NCI-H2107 treated with DMSO at 0.1 percent for 48 hours (cell line): ENCODE measurements around the gene SNORC.
"Not testable (repeated sequence)": the region's sequence is repeated elsewhere in the genome, so short reads cannot be mapped to it uniquely, and the experiment has no call there.

Source experiments
- DNase-seq: peaks from one replicate; lab custom pipeline; 2025; ENCODE audit not compliant: unreplicated experiment; lab: John Stamatoyannopoulos, UW

The SNORC gene

DNA sequence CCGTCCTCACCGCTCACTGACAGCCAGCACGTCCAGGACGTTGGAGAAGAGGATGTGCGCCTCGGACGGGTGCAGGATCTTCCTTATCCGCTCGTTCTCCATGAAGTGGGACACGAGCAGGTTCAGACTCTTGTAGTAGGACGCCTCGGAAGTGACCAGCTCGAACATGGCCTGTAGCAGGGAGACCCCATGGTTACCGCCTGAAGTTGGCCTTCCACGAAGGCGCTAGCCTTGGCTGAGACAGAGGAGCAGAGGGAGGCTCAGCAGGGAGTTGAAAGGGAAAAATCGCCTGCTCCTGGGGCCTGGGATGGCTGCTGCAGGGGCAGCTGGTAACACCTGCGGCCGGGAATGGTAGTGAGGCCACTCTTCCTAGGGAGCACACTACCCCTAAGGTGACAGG lies 24.7 kb downstream of the SNORC start:
- no peak for DNase-seq

DNA sequence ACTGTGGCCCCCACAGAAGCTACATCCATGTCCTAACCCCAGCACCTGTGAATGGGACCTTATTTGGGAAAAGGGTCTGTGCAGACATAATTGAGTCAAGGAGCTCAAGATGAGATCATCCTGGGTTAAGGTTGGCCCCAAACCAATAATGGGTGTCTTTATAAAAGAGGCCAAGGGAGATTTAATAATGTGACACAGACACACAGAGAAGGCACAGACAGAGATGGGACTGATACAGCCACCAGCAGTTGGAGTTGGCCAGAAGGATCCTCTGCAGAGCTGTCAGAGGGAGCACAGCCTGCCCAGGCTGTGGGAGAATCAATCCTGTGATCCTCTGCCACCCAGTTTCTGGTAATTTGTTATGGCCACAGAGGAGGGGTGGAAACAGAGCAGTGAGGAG lies 26.0 kb downstream of the SNORC start:
- no peak for DNase-seq

DNA sequence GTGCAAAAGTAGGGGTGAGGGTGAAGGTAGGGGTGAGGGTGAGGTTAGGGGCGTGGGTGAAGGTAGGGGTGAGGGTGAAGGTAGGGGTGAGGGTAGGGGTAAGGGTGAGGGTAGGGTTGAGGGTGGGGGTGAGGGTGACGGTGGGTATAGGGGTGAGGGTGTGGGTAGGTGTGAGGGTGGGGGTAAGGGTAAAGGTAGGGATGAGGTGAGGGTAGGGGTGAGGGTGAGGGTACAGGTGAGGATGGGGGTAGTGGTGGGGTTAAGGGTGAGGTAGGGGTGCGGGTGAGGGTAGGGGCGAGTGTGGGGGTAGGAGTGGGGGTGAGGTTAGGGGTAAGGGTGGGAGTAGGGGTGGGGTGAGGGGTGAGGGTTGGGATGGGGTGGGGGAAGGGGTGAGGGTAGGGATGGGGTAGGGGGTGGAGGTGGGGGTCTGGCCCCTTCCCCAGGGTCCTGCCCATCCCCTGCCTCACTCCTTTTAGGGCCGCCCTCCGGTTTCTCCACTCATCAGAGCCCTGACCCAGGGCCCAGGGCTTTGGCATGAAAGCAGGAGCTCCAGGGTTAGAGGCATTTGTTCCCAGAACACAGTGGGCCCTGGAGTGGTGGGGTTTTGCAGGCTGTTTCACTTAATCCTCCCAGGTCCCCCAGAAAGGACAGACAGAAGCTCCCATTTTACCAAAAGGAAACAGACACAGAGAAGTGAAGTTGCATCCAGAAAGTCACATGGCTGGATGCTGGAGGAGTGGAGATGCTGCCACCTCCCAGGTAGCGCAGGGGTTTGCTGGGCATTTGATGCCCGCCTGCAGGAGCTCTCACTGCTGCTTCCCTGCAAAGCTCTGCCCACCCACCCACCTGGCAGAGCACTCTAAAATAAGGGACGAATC lies 26.9 kb downstream of the SNORC start:
- DNase-seq, result no peak

DNA sequence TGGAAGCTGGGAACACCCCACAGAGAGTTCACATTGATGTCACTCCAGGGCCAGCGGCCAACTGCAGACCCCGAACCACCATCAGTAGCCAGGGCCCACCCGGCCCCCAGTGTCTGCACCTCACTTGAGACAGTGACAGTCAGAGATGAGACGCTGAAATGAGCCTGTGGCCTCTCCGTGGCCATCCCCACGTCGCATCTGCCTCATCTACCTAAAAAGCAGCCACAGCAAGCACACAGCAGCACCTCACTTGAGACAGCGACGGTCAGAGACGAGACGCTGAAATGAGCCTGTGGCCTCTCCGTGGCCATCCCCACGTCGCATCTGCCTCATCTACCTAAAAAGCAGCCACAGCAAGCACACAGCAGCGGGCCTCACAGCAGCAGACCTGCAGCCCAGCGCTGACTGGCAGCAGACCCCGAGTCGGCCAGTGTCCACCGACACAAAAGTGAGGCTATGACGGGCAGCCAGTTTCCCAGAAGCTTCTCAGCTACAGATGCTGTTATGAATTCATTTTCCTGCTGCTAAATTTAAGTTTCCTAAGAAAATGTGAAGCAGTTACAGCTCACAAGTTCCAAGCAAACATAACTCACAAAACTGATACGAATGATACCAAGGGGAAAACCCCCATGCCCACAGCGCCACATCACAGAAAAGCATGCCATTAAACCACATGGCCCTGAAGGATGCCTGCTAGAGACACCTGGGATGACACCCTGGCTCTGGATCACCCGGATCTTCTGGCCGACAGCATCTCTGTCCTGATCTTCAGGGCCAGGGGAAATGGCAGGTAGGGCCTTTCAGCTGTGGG lies 27.7 kb downstream of the SNORC start:
- DNase-seq, result no peak

DNA sequence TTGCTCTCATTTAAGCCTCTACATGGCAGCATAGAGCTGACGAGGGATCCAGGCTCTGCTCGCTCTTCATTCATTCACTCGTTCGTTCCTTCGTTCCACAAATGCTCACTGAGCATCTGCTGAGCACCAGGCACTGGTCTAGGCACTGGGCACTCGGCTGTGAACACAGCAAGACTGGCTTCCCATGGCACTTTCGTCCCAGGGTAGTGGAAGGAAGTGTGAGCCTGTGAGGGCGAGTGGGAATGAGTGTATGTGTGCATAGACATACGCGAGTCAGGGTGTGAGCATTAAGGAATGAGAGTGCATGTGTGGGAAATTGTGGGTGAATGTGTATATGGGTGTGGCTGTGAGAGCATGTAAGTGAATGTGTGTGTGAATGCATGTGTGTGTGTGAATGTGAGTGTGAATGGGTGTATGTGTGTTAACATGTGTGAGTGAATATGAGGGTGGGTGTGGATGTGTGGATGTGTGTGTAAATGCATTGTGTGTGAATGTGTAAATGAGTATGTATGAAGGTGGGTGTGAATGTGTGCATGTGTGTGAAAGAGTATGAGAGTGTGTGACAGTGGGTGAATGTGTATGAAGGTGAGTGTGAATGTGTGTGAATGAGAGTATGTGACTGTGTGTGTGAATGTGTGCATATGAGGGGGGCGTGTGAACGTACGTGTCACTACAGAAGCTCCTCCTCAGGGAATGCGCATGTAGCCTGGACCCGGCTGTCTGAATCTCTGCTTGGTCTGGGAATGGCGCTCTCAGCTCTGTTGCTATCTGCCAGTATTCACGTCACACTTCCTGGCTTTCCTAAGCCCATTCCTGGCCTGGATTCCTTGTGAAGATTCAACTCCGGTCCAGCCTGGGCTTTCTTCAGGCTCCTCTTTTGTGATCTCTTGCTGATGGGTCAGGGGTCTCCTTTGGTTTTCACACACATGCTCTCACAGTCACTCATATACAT lies 28.8 kb downstream of the SNORC start:
- no peak for DNase-seq

DNA sequence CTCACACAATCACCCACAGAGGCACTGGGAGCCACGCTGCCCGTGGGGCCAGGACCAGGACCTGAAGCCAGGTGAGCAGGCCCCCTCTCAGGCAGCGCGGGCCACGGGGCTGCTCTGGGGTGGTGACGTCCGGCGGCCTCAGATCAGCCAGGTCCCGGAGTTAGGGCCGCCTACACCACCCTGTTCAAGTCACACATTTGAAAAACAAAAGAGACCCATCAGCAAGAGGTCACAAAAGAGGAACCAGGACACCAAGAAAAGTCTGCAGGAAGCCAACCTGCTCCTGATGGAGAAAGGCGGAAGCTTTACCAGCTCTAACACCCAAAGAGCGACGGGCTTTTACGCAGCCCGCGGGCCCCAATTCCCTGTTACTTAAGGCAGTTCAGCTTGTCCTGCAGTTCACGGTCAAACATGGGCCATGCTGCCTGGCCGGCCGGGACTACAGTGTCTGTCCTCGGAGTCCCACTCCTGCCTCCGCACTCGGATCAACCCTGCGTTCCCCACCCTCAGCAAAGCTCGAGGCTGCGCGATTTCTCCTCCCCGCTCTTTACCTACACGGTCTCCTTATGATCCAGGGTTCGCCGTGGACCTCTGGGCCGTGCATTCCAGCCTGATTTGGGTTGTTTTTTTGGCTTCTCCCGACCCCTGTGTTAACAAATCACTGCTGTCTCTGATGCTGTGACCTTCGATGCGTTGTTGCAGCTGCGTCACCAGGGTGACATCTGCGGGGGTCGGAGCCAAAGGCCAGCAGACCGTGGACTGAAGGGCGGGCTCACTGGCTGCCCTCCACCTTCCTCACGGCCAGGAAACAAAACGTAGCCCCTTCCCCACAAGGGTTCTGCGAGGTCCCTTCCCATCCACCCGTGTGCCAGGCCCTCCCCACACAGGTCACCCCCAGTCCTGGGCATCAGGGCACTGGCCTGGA lies 31.0 kb downstream of the SNORC start:
- no peak for DNase-seq

DNA sequence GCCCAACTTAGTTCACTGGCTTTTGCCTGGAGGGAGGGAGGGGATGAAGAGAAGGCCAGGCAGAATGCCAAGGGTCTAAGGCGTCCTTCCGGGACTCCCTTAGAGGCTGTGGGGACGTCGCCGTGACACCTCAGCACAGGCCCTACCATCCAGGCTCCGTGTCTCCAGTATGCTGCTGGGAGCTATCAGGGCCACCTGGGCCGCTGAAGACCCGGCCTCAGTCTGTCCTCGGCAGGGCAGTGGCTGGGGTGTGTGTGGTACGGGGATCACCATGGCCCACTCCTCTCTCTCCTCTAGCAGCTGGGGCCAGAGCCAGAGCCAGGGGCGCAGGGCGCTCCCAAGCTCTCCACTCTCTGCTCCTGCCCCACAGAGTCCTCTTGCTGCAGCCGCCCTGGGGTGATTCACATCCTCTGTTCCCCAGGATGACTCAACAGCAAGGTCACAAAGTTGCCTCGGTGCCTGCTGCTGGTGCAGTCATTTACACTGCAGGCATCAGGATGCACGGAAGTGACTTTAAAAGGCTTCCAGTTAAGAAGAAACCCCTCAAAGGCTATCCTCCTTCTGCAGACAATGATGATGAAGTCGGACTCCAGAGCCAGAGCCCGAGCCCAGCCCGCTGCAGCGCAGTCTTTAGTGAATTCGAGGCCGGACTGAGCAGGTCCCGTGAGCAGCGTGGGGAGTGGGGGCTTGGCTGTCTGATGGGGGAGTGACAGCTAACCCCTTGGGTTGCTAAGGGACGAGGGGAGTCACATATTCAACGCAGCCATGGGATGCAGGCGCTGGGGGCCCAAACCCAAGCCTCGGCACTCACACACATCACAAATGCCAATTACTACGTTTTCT lies 31.9 kb downstream of the SNORC start:
- DNase-seq, result no peak

DNA sequence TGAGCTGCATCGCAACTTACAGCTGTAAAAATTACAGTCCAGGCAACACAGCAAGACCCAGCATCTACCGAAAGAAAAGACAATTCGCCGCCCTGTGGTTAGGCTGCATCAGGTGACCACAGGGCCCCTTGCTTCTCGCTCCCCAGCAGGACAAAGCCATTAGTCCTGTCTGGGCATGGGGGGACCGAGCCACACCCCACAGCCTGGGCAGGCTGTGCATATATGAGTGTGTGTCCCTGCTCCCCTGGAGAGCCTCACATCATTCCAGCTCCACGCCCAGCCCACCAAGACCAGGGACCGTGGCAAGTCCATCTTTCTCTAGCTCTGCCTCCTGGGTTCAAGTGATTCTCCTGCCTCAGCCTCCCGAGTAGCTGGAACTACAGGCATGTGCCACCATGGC lies 33.9 kb downstream of the SNORC start:
- DNase-seq, result no peak

DNA sequence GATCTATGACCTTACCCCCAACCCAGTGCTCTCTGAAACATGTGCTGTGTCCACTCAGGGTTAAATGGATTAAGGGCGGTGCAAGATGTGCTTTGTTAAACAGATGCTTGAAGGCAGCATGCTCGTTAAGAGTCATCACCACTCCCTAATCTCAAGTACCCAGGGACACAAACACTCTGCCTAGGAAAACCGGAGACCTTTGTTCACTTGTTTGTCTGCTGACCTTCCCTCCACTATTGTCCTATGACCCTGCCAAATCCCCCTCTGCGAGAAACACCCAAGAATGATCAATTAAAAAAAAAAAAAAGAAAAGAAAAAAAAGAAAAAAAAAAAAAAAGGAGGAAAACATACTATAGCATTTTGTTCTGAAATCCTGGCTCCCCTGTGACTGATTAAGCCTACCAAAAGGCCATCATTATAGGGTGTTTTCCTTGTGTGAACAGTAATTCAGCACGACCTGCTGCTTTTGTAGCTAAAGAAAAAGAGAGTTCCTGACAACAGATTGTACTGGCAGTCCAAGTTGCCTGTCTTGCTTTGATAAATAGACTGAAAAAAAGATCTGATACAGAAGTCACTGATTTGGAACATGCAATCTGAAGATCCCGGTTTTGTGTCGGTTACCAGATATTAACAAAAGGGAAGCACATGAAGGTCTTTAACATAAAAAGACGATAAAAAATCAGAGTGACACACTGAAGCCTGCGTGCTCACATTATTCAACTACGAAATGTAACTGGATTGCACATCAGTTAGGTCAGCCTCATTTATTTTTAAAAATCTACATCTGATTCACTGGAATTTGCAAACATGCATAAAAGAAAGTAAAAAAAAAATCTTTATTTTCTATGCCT lies 37.0 kb downstream of the SNORC start:
- not testable (repeated sequence) for DNase-seq

DNA sequence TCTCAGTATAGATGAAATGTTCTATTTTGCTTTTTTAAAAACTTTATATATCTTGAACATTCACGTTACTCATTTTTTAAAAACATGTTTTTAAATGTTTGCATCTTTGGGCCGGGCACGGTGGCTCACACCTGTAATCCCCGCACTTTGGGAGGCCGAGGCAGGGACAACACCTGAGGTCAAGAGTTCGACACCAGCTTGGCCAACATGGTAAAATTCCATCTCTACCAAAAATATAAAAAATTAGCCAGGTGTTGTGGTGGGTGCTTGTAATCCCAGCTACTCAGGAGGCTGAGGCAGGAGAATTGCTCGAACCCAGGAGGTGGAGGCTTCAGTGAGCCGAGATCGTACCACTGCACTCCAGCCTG lies 37.6 kb downstream of the SNORC start:
- DNase-seq, result not testable (repeated sequence)

DNA sequence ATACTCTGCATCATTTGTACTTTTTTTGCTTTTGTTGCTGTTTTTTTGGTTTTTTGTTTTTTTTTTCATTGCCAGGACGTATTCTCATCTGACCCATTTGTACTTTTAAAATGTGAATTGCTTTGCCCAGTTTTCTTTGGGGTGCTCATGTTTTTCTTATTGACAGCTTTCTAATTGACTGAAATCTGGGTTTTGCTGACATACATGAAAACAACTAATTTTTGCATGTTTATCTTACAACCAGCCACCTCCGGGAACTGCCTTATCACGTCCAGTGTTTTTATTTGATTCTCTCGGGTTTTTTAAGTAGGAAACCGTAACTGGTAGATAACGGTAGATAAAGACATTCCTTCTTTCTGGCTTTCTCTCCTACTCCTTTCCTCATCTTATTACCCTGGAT lies 38.6 kb downstream of the SNORC start:
- DNase-seq, result no peak

DNA sequence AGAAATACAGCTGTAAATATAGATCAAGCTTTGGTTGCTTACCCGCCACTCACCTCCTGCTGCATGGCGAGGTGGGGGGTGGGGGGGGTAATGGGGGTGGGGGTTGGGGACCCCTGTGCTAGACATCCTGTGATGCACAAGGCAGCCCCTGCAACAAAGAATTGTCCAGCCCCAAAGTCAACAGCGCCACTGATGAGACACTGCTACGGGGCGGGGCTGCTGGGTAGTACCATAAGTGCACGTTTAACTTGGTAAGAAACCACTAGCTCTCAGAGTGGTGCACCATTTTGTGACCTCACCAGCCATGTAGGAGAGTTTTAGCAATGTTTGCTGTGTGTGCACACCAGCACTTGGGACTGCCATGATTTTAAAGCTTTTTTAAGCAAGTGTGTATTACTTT lies 40.3 kb downstream of the SNORC start:
- DNase-seq, result no peak

DNA sequence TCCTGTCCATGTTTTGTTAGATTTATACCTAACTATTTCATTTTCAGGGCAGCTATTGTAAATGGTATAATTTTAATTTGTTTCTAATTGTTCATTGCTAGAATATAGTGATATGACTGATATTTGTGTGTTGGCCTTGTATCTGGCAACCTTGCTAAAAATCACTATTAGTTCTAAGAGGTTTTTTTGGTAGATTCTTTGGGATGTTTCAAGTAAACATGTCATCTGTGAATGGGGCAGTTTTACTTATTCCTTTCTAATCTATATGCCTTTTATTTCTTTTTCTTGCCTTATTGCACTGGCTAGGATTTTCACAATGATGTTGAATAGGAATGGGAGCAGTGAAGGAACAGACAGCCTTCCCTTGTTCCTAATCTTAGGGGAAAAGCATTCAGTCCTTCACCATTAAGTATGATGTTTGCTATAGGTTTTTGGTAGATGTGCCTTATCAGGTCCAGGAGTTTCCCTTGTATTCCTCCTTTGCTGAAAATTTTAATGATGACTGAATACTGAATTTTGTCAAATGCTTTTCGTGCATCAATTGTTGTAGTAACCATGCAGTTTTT lies 41.7 kb downstream of the SNORC start:
- no peak for DNase-seq

DNA sequence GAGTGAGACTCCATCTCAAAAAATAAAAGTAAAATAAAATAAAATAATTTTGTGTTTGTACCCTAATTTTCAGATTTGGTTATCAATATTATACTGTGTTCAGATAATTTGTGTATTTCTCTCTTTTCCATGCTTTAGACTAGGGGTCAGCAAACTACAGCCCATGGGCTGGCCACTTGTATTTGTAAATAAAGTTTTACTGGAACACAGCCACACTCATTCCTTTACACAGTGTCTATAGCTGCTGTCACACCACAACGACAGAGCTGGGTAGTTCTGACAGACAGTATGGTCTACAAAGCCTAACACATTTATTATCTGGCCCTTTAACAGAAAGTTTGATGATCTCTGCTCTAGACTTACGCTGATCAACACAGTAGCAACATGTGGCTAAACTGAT lies 43.8 kb downstream of the SNORC start:
- no peak for DNase-seq

DNA sequence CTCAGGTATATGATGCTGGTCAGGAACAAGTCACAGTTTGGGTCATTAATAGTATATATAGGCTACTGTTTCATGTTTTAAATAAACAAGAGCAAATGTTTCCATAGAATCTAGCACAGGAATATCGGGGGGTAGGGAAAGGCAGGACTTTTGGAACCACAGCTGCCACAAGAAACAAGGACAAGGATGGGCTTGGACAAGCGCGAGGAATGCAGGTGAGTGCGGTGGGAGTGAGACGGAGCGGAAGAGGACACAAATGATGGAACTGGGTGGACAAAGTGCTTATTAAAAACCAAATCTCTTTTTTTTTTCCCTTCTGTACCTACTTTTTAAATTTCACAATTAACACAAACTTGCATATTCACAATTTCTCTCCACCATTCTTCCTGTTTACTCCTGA lies 49.1 kb downstream of the SNORC start:
- DNase-seq, result no peak

DNA sequence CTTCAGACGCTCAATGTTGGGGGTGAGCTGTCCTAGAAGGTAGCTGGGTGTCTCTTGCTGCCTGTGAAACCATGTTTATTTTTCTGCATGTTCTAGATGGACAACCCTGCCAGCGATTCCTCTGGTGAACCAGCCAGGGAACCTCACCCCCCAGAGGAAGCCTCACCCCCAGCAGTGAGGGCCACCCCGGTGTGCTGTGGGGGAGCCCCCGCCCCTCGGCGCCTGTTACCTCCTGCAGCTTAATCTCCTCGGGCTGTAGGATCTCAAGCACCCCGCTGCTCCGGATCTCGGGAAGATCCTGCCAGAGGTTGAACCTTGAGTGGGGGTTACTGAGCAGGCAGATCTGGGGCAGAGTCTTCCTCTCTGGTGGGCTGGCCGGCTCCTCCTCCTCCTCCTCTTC lies 50.0 kb downstream of the SNORC start:
- no peak for DNase-seq

DNA sequence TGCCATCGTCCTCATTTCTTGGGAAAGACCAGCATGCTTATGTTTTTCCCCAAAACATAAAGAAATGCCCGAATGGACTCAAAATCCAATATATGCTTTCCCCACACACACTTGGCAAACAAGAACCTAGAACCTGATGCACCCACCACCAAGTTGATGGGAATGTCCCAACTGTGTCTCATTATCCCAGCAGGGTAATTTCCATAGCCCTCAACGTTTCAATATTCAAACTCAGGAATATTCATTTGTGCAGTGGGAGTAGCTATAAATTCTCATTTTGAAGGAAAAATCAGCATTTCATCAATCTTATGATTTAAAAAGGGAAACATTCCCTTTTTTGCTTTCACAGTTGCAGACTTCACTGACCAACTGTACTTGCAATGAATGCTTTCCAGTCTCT lies 50.7 kb downstream of the SNORC start:
- DNase-seq, result no peak

DNA sequence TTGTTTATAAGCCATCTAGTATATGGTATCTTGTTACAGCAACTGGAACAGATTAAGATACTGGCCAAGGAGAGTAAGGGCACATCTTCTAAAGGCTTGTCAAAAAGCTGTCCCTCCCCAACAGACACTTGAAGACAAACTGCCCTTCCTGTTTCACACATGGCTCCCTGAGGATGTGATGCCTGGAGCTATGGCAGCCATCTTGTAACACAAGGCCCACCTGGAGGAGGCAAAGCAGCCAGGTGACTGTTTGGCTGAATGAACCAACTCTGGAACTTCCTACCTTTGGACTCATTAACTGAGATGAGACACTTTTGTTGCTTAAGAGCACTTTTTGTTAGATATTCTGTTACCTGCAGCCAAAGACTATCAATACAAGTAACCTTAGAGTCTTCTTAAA lies 54.4 kb downstream of the SNORC start:
- DNase-seq, result no peak
